HepG2 (cell line): ENCODE data around the gene ADORA2B. TPM values are rescaled to one million over a fixed set of nuclear protein-coding genes. Genes with fewer than 3 reads are reported as not detected.

Source experiments
- AGO2 ChIP-seq: fragments of 200-400 bp; formaldehyde crosslinking; optimal IDR thresholded peaks from 2 replicates; pipeline ENCODE3; 2017; ENCODE audit warnings: mild to moderate bottlenecking, low read depth, low read length, moderate library complexity
- DRAP1 ChIP-seq: IDR thresholded peaks from 2 replicates; pipeline ENCODE4 v1.6.1; 2016; ENCODE audit warnings: missing genetic modification reagents, missing compliant biosample characterization
- FOXM1 ChIP-seq: sonication (generic); formaldehyde crosslinking; IDR thresholded peaks from 2 replicates; pipeline ENCODE4 v1.5.0; 2020; ENCODE audit warnings: missing genetic modification reagents
- IKZF1 ChIP-seq: fragments of 450-650 bp; IDR thresholded peaks from 2 replicates; pipeline ENCODE4 v1.7.1; 2016
- MBNL3 ChIP-seq: fragments of 250-450 bp; sonication (Bioruptor Pico); conservative IDR thresholded peaks from 2 replicates; pipeline ENCODE4 v1.8.0; 2022; ENCODE audit warnings: mild to moderate bottlenecking, inconsistent platforms
- MXD3 ChIP-seq: IDR thresholded peaks from 2 replicates; pipeline ENCODE4 v1.6.1; 2016; ENCODE audit warnings: mild to moderate bottlenecking, missing biosample characterization, missing genetic modification reagents
- MYC ChIP-seq: sonication (generic); formaldehyde crosslinking; IDR thresholded peaks from 2 replicates; pipeline ENCODE4 v1.9.0; 2021; ENCODE audit warnings: missing genetic modification reagents, borderline replicate concordance
- NCOA2 ChIP-seq: sonication (generic); formaldehyde crosslinking; IDR thresholded peaks from 2 replicates; pipeline ENCODE4 v1.8.0; 2022; ENCODE audit warnings: inconsistent platforms
- PRDM10 ChIP-seq: sonication (generic); formaldehyde crosslinking; IDR thresholded peaks from 2 replicates; pipeline ENCODE4 v1.4.0; 2020; ENCODE audit warnings: low read depth, missing genetic modification reagents
- RBFOX2 ChIP-seq: fragments of 200-400 bp; formaldehyde crosslinking; IDR thresholded peaks from 2 replicates; pipeline ENCODE4 v1.6.1; 2017; ENCODE audit warnings: low read depth, mild to moderate bottlenecking, low read length
- RELA ChIP-seq: sonication (generic); formaldehyde crosslinking; IDR thresholded peaks from 2 replicates; pipeline ENCODE4 v1.4.0; 2020; ENCODE audit warnings: missing genetic modification reagents
- SP4 ChIP-seq: sonication (generic); formaldehyde crosslinking; IDR thresholded peaks from 2 replicates; pipeline ENCODE4 v1.8.1; 2023; ENCODE audit warnings: mild to moderate bottlenecking, missing genetic modification reagents
- TFDP2 ChIP-seq: sonication (generic); formaldehyde crosslinking; IDR thresholded peaks from 2 replicates; pipeline ENCODE4 v1.4.0; 2020; ENCODE audit warnings: missing genetic modification reagents
- TMF1 ChIP-seq: sonication (generic); formaldehyde crosslinking; IDR thresholded peaks from 2 replicates; pipeline ENCODE4 v1.8.1; 2022; ENCODE audit warnings: low read depth, missing genetic modification reagents
- WIZ ChIP-seq: sonication (generic); formaldehyde crosslinking; IDR thresholded peaks from 2 replicates; pipeline ENCODE4 v1.5.1; 2020; ENCODE audit warnings: mild to moderate bottlenecking, missing genetic modification reagents
- ZFP37 ChIP-seq: sonication (generic); formaldehyde crosslinking; IDR thresholded peaks from 2 replicates; pipeline ENCODE4 v1.4.0; 2020; ENCODE audit warnings: missing genetic modification reagents, borderline replicate concordance
- ZNF138 ChIP-seq: sonication (generic); formaldehyde crosslinking; IDR thresholded peaks from 2 replicates; pipeline ENCODE4 v1.5.0; 2020; ENCODE audit warnings: mild to moderate bottlenecking, low read depth, missing genetic modification reagents
- ZNF317 ChIP-seq: sonication (generic); formaldehyde crosslinking; IDR thresholded peaks from 2 replicates; pipeline ENCODE4 v1.5.0; 2020; ENCODE audit warnings: mild to moderate bottlenecking, missing genetic modification reagents
- ZNF441 ChIP-seq: sonication (generic); formaldehyde crosslinking; IDR thresholded peaks from 2 replicates; pipeline ENCODE4 v1.7.0; 2021; ENCODE audit warnings: missing genetic modification reagents, borderline replicate concordance
- ZNF484 ChIP-seq: sonication (generic); formaldehyde crosslinking; IDR thresholded peaks from 2 replicates; pipeline ENCODE4 v1.5.1; 2020; ENCODE audit warnings: mild to moderate bottlenecking, low read depth, missing genetic modification reagents, borderline replicate concordance
- ZNF530 ChIP-seq: sonication (generic); formaldehyde crosslinking; IDR thresholded peaks from 2 replicates; pipeline ENCODE4 v1.5.0; 2020; ENCODE audit warnings: low read depth, mild to moderate bottlenecking, missing genetic modification reagents
- ZNF749 ChIP-seq: sonication (generic); formaldehyde crosslinking; IDR thresholded peaks from 2 replicates; pipeline ENCODE4 v1.8.0; 2022; ENCODE audit warnings: mild to moderate bottlenecking, missing genetic modification reagents, moderate library complexity, borderline replicate concordance
- ZNF780A ChIP-seq: sonication (generic); formaldehyde crosslinking; IDR thresholded peaks from 2 replicates; pipeline ENCODE4 v1.8.0; 2022; ENCODE audit warnings: mild to moderate bottlenecking, missing genetic modification reagents, moderate library complexity
- ZNF839 ChIP-seq: sonication (generic); formaldehyde crosslinking; IDR thresholded peaks from 2 replicates; pipeline ENCODE4 v1.4.0; 2020; ENCODE audit warnings: missing genetic modification reagents, mild to moderate bottlenecking, borderline replicate concordance
- polyA plus RNA-seq, 8 experiments: library from polyadenylated mRNA; depleted of rRNA in 3 of 8; stranded (reverse) in 7 of 8; unstranded in 1 of 8; fragments of >200 nt; fragmentation: Illumina TruSeq in 4 of 8; extraction: Trizol in 4 of 8; gene quantifications; 2 replicates each; pipeline versions ENCODE4 v1.2.1 to v1.2.3, GENCODE V29; 2011 to 2016; ENCODE audit warnings: low read depth in 4 of 8, missing spikeins in 1 of 8, mixed read lengths in 1 of 8; ENCODE audit not compliant: insufficient read depth in 1 of 8
- total RNA-seq, 5 experiments: library from RNA; depleted of rRNA; stranded (reverse); fragments of >200 nt; fragmentation: Illumina TruSeq; extraction: Trizol; gene quantifications; 2 replicates each; pipeline ENCODE4 v1.2.3, GENCODE V29; 2016; ENCODE audit warnings: low read depth in 1 of 5

Gene ADORA2B
- total and polyA plus RNA-seq, 2 of the 13 experiments (the other 11 are each of a cell fraction or from before 2014, with no cell fraction given), result 10.4 to 20.0 TPM

GRCh38 chr17:15999141-15999973, 54.4 kb downstream of the ADORA2B start, which contains the start of the genes TTC19 and ZSWIM7 (continued):
- TF ChIP-seq AGO2, result peak; percentile 39
- peak; percentile 97; the same call in 1 of the 2 replicates for TF ChIP-seq ZNF138 (CRISPR knock-in tag)
- TF ChIP-seq NCOA2 (CRISPR knock-in tag), result peak; percentile 49
- no peak for TF ChIP-seq ZNF484
- peak; percentile 97; the same call in 1 of the 2 replicates for TF ChIP-seq ZNF780A (CRISPR knock-in tag)
- peak; percentile 77; the same call in 1 of the 2 replicates for TF ChIP-seq ZNF749 (CRISPR knock-in tag)
- peak; percentile 95 for TF ChIP-seq DRAP1
- peak; percentile 98 for TF ChIP-seq RBFOX2
- TF ChIP-seq FOXM1, result no peak
- TF ChIP-seq ZNF530 (CRISPR knock-in tag), result no peak
- TF ChIP-seq TFDP2 (CRISPR knock-in tag), result peak; percentile 93
- TF ChIP-seq SP4 (CRISPR knock-in tag), result peak; percentile 93
- TF ChIP-seq ZFP37 (CRISPR knock-in tag), result no peak
- peak; percentile 73; the same call in 1 of the 2 replicates for TF ChIP-seq ZNF441 (CRISPR knock-in tag)
- peak; percentile 97 for TF ChIP-seq MXD3 (CRISPR knock-in tag)
- peak; percentile 71; the same call in 1 of the 2 replicates for TF ChIP-seq WIZ
- TF ChIP-seq MBNL3 (CRISPR knock-in tag), result no peak
- TF ChIP-seq IKZF1, result no peak
- TF ChIP-seq RELA (CRISPR knock-in tag), result peak; percentile 91
- TF ChIP-seq ZNF839 (CRISPR knock-in tag), result peak; percentile 56; the same call in 1 of the 2 replicates
- 0 out of 2 replicates have a peak, but pooled peaks have one; percentile 40 for TF ChIP-seq ZNF317 (CRISPR knock-in tag)
- no peak for TF ChIP-seq PRDM10 (CRISPR knock-in tag)
- peak; percentile 70; the same call in 1 of the 2 replicates for TF ChIP-seq TMF1 (CRISPR knock-in tag)
- TF ChIP-seq MYC, result peak; percentile 96
